T47D (cell line): ENCODE results near the gene CHI3L1.

Source experiments
- DNase-seq, 2 experiments: peaks; one replicate each; pipeline versions ENCODE4 v3.0.0 to v3.0.0-alpha.2; 2011 to 2012; ENCODE audit warnings: low read depth in 1 of 2, low spot score in 1 of 2
- JUND ChIP-seq: IDR thresholded peaks from 2 replicates; pipeline ENCODE4 v1.6.1; 2012; ENCODE audit warnings: low read depth
- in situ Hi-C: cut with HindIII; loops from 2 replicates; pipeline ENCODE4 v1.10.0; 2016; ENCODE audit warnings: low sequenced_read_pairs, low pct_unique_long_range_greater_than_20kb

CHI3L1 gene

GRCh38 chr1:203148127-203148526, 38.4 kb downstream of the CHI3L1 start:
- peak; percentile 76 to 78 for DNase-seq
- in situ Hi-C loops, result no loop called here
- TF ChIP-seq JUND, result no peak

GRCh38 chr1:203147376-203147775, 39.1 kb downstream of the CHI3L1 start:
- TF ChIP-seq JUND, result no peak
- in situ Hi-C loops, result no loop called here
- no peak for DNase-seq

- DNase-seq, result no peak
- no peak for TF ChIP-seq JUND
Observed at GRCh38 chr1:203146537-203146936, 40.0 kb downstream of the CHI3L1 start.

GRCh38 chr1:203146042-203146369, 40.5 kb downstream of the CHI3L1 start:
- DNase-seq, result no peak
- in situ Hi-C loops, result no loop called here
- no peak for TF ChIP-seq JUND

More at GRCh38 chr1:203146537-203146936, 40.0 kb downstream of the CHI3L1 start:
- in situ Hi-C loops, result no loop called here

- in situ Hi-C loops, result no loop called here
- TF ChIP-seq JUND, result no peak
Observed at GRCh38 chr1:203145321-203146041, 41.0 kb downstream of the CHI3L1 start.

GRCh38 chr1:203144661-203145060, 41.8 kb downstream of the CHI3L1 start:
- TF ChIP-seq JUND, result no peak
- in situ Hi-C loops, result no loop called here
- DNase-seq, result no peak

More at GRCh38 chr1:203145321-203146041, 41.0 kb downstream of the CHI3L1 start:
- peak in 1 of 2 experiments; percentile 36 for DNase-seq

- no peak for TF ChIP-seq JUND
- in situ Hi-C loops, result no loop called here
- no peak for DNase-seq
Observed at GRCh38 chr1:203143641-203144040, 42.9 kb downstream of the CHI3L1 start.

GRCh38 chr1:203142684-203143408, 43.7 kb downstream of the CHI3L1 start:
- no peak for DNase-seq
- in situ Hi-C loops, result no loop called here
- no peak for TF ChIP-seq JUND

- DNase-seq, result no peak
- TF ChIP-seq JUND, result no peak
- in situ Hi-C loops, result no loop called here
Observed at GRCh38 chr1:203142124-203142523, 44.4 kb downstream of the CHI3L1 start.

- in situ Hi-C loops, result no loop called here
- DNase-seq, result no peak
Observed at GRCh38 chr1:203140743-203141520, 45.6 kb downstream of the CHI3L1 start.

GRCh38 chr1:203139976-203140475, 46.5 kb downstream of the CHI3L1 start:
- DNase-seq, result no peak
- TF ChIP-seq JUND, result no peak
- in situ Hi-C loops, result no loop called here

More at GRCh38 chr1:203140743-203141520, 45.6 kb downstream of the CHI3L1 start:
- TF ChIP-seq JUND, result no peak

GRCh38 chr1:203138066-203138465, 48.4 kb downstream of the CHI3L1 start:
- in situ Hi-C loops, result no loop called here
- DNase-seq, result no peak
- TF ChIP-seq JUND, result no peak
